GM19025 (cell line): ENCODE measurements around the gene KIAA1549.

Experiments used
- ATAC-seq: cut with Tn5 transposase; IDR thresholded peaks from one replicate; pipeline ENCODE4 v1.9.1; 2021; ENCODE audit warnings: mild to moderate bottlenecking, low read depth, moderate library complexity; ENCODE audit not compliant: unreplicated experiment

Gene KIAA1549

DNA sequence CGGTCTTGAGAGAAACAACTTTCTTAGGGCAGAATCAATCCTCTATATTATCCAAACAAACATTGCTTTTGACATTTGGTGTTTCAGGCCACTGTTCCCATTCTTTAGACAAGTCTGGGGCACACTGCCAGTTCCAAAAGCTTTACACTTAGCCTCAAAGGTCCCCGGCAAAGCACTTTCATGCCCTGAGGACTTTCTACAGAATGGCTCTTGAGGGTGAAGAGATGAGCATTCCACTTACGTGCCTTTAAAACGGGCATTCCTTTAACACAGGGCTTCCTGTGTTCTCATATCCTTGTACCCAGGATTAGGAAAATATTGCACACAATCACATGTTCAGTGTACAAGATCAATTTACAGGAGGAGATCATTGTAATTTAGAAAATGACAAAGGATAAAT, 196.5 kb downstream of the KIAA1549 start:
- no peak for ATAC-seq
